ENCODE results near the gene CABLES2.

The CABLES2 gene

DNA sequence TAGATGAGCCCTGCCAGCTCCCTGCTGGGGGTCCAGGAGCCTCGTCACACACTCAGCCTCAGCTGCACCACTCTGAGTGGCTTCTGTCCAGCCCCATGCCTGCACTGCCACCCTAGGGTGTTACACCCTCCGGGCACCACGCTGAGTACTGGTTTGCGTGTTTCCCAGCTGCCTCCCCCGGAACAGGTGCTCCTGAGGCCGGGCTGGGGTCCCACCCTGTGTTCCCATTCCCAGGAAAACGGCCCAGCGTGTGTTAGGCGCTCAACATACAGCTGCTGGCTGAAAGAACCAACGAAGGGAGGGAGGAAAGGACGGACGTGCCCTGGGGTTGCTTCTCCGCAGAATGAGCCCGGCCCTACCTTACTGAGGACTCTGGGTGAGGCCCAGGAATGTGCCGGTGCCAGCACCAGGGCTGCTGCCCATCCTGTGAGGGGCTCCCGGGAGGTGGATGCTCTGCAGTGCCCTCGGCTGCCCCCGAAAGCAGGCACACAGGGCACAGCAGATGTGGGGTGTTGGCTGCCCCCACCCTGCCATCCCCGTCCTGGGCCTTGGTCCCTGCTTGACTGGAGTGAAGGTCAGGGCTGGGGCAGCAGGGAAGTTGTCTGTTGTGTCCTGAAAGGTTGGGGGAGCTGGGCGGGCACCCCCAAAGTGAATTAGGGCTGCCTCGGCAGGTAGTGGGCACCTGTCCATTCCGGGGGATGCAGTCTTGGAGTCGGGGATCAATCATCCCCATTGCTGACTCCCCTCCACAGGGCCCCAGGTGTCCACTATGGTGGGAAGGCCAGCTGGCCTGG lies 56.3 kb downstream of the CABLES2 start:
- in situ Hi-C loops (cut with MboI; ENCODE audit: low sequenced_read_pairs, unreplicated experiment), result no loop called here
- TF ChIP-seq, protein P1, sequence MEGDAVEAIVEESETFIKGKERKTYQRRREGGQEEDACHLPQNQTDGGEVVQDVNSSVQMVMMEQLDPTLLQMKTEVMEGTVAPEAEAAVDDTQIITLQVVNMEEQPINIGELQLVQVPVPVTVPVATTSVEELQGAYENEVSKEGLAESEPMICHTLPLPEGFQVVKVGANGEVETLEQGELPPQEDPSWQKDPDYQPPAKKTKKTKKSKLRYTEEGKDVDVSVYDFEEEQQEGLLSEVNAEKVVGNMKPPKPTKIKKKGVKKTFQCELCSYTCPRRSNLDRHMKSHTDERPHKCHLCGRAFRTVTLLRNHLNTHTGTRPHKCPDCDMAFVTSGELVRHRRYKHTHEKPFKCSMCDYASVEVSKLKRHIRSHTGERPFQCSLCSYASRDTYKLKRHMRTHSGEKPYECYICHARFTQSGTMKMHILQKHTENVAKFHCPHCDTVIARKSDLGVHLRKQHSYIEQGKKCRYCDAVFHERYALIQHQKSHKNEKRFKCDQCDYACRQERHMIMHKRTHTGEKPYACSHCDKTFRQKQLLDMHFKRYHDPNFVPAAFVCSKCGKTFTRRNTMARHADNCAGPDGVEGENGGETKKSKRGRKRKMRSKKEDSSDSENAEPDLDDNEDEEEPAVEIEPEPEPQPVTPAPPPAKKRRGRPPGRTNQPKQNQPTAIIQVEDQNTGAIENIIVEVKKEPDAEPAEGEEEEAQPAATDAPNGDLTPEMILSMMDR (IDR thresholded peaks at IDR 0.05; ENCODE audit: borderline replicate concordance, control extremely low read depth, extremely low read depth, insufficient read depth, missing control alignments), result no peak
- no peak for DNase-seq (ENCODE audit: low spot score)

DNA sequence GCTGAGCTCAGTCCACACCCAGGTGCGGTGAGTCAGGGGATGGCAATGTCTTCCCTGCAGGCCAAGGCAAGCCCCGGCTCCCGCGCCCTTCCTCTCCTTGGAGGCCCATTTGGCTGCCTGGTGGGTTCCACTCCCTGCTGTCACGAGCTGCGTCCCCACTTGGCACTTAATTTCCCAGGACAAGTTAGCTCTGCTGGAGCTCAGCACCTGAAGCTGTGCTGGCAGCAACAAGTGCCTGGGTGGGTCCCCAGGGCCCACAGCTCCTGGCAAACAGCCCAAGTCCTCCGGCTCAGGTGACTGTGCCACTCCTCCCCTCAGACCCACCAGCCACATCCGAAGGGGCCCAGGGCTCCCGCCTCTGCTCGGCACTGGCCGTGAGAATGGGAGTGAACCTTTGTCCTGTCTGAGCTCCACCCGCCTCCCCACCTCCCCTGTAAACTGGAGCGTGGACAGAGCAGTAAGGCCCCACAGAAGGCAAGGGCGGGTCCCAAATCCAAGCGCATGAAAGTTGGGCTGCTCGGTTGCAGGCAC lies 56.9 kb downstream of the CABLES2 start:
- no peak for DNase-seq (ENCODE audit: low spot score)
- TF ChIP-seq, protein P1 (IDR thresholded peaks at IDR 0.05; ENCODE audit: borderline replicate concordance, control extremely low read depth, extremely low read depth, insufficient read depth, missing control alignments), result no peak
- in situ Hi-C loops (cut with MboI; ENCODE audit: low sequenced_read_pairs, unreplicated experiment), result no loop called here

DNA sequence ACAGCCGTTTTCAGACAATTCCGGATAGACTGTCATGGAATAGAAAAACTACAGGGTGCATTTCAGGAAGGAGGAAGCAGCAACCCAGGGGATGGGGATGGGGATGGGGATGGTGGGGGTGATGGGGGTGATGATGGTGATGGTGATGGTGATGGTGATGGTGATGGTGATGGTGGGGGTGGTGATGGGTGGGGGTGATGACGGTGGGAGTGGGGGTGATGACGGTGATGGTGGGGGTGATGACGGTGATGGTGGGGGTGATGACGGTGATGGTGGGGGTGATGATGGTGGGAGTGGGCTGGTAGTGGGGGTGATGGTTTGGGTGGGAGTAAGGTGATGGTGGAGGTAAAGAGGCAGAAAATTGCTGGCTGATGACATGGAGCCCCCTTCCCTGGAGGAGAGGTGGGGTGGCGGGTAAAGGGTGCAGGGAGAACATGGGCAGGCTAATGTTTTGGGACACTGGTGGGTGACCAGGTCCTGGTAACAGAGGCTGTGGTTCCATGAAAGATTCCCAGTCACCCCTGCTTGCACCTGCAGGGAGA lies 57.5 kb downstream of the CABLES2 start:
- TF ChIP-seq, protein P1 (IDR thresholded peaks at IDR 0.05; ENCODE audit: borderline replicate concordance, control extremely low read depth, extremely low read depth, insufficient read depth, missing control alignments), result no peak
- in situ Hi-C loops (cut with MboI; ENCODE audit: low sequenced_read_pairs, unreplicated experiment), result no loop called here
- DNase-seq (ENCODE audit: low spot score), result no peak

DNA sequence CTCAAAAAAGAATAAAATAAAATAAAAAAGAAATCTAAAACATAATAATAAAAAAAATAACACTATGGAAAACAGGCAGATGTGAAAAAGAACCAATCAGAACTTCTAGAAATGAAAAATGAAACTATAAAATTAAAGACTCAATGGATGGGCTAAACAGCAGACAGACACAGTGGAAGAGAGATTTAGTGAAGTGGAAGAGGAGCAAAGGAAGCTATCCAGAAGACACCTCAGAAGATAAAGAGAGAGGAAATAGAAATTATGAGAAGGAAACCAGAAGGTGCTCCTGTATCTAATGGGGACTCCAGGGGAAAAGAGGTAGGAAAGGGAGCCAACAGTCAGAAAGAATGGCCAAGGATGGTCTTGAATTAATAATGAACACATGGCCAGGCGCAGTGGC lies 58.5 kb downstream of the CABLES2 start:
- no peak for DNase-seq (ENCODE audit: low spot score)
- in situ Hi-C loops (cut with MboI; ENCODE audit: low sequenced_read_pairs, unreplicated experiment), result no loop called here
- TF ChIP-seq, protein P1 (IDR thresholded peaks at IDR 0.05; ENCODE audit: borderline replicate concordance, control extremely low read depth, extremely low read depth, insufficient read depth, missing control alignments), result no peak

DNA sequence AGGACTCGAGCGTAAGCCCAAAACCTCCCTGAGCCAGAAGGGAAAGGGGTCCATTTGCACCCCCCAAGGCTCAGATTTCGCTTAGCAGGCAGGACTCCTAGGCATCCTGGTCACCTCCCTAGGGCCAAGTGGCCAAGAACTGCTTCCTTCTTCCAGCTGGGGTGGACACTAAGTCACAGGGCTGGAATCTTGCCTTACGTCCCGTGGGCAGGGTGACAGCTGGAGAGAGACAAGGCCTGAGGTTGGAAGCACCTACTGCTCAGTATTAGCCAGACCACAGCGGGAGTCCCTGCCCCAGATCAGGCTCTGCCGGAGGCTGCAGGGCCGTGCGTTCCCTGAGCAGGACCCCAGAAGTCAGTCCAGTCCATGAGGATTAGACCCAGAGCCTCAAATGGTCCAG lies 59.6 kb downstream of the CABLES2 start:
- TF ChIP-seq, protein P1 (IDR thresholded peaks at IDR 0.05; ENCODE audit: borderline replicate concordance, control extremely low read depth, extremely low read depth, insufficient read depth, missing control alignments), result no peak
- DNase-seq (ENCODE audit: low spot score), result no peak
- in situ Hi-C loops (cut with MboI; ENCODE audit: low sequenced_read_pairs, unreplicated experiment), result no loop called here

DNA sequence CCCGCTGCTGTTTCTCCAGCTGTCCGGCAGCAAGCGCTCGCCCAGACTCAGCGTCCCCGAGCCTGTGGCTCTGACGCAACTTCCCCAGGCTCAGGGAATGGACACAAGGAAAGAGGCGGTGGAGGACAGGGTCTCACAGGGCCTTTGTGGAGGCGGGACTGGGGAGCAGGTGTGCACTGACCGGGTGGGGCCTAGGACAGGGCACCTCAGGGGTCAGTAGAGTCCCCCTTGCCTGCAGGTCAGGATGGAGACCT lies 60.0 kb downstream of the CABLES2 start:
- DNase-seq (ENCODE audit: low spot score), result no peak
- TF ChIP-seq, protein P1 (IDR thresholded peaks at IDR 0.05; ENCODE audit: borderline replicate concordance, control extremely low read depth, extremely low read depth, insufficient read depth, missing control alignments), result no peak
- in situ Hi-C loops (cut with MboI; ENCODE audit: low sequenced_read_pairs, unreplicated experiment), result no loop called here
